Dedifferentiated amniotic fluid mesenchymal stem cell (primary cell): Measurements from ENCODE around the gene AURKAIP1.

ENCODE experiments used
- DNase-seq: peaks from one replicate; pipeline ENCODE4 v3.0.0-alpha.2; 2016; ENCODE audit errors: extremely low spot score

Gene AURKAIP1

GRCh38 chr1:1333551-1334241, 41.3 kb downstream of the AURKAIP1 start:
- DNase-seq, result no peak

GRCh38 chr1:1332774-1333480, 42.1 kb downstream of the AURKAIP1 start:
- no peak for DNase-seq

DNA sequence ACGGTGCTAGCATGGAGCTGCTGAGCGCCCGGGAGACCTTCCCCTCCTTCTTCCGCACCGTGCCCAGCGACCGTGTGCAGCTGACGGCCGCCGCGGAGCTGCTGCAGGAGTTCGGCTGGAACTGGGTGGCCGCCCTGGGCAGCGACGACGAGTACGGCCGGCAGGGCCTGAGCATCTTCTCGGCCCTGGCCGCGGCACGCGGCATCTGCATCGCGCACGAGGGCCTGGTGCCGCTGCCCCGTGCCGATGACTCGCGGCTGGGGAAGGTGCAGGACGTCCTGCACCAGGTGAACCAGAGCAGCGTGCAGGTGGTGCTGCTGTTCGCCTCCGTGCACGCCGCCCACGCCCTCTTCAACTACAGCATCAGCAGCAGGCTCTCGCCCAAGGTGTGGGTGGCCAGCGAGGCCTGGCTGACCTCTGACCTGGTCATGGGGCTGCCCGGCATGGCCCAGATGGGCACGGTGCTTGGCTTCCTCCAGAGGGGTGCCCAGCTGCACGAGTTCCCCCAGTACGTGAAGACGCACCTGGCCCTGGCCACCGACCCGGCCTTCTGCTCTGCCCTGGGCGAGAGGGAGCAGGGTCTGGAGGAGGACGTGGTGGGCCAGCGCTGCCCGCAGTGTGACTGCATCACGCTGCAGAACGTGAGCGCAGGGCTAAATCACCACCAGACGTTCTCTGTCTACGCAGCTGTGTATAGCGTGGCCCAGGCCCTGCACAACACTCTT, 42.8 kb downstream of the AURKAIP1 start:
- no peak for DNase-seq

DNA sequence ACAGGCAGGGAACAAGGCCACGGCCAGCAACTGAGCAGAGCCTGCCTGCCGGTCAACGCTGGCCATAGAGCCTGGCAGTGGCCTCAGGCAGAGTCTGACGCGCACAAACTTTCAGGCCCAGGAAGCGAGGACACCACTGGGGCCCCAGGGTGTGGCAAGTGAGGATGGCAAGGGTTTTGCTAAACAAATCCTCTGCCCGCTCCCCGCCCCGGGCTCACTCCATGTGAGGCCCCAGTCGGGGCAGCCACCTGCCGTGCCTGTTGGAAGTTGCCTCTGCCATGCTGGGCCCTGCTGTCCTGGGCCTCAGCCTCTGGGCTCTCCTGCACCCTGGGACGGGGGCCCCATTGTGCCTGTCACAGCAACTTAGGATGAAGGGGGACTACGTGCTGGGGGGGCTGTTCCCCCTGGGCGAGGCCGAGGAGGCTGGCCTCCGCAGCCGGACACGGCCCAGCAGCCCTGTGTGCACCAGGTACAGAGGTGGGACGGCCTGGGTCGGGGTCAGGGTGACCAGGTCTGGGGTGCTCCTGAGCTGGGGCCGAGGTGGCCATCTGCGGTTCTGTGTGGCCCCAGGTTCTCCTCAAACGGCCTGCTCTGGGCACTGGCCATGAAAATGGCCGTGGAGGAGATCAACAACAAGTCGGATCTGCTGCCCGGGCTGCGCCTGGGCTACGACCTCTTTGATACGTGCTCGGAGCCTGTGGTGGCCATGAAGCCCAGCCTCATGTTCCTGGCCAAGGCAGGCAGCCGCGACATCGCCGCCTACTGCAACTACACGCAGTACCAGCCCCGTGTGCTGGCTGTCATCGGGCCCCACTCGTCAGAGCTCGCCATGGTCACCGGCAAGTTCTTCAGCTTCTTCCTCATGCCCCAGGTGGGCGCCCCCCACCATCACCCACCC, 43.7 kb downstream of the AURKAIP1 start, which contains the start of gene TAS1R3:
TSS of gene TAS1R3 (plus strand) at position 213 of the 898 bp plus-strand sequence. CDS start at position 279, 66 bp downstream.
- no peak for DNase-seq

DNA sequence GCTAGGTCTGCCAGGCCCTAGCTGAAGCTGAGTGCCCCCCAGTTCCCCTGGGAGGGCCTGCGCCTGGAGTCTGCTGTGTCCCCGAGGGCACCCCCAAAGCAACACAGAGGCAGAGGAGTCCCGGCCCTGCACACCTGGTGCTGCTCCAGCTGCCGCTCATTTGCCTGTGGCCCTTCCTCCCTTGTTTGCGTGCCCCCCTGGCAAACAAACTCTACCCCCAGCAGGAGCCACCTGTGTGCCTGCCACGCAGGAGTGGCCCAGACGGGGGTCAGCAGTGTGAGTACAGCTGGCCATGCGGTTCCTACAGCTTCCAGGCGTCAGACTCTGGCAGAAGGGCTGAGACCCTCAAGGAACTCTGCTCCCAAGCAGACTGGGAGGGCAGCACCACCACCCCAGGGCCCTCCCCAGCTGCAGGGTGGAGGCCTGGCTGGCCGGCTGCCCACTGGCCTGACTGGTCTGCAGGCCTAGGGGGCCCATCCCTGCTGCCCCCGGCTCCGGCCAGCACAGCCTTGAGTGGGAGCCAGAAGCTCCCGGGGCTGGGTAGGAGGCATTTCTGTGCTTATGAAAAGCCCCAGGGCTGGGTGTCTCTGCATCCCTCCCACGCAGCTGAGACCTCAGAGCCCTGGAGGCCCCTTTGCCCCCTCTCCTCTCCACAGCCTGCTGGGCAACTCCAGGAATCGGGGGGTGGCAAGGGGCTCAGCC, 44.5 kb downstream of the AURKAIP1 start:
- peak; percentile 22 for DNase-seq

- DNase-seq, result no peak
These were observed 45.5 kb downstream of the AURKAIP1 start for GRCh38 chr1:1329304-1330210.

GRCh38 chr1:1328254-1328653, 46.8 kb downstream of the AURKAIP1 start:
- DNase-seq, result no peak

DNA sequence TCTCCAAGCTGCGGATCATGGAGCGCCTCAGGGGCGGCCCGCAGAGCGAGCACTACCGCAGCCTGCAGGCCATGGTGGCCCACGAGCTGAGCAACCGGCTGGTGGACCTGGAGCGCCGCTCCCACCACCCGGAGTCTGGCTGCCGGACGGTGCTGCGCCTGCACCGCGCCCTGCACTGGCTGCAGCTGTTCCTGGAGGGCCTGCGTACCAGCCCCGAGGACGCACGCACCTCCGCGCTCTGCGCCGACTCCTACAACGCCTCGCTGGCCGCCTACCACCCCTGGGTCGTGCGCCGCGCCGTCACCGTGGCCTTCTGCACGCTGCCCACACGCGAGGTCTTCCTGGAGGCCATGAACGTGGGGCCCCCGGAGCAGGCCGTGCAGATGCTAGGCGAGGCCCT, 47.7 kb downstream of the AURKAIP1 start:
- DNase-seq, result no peak

- DNase-seq, result no peak
These were observed 48.9 kb downstream of the AURKAIP1 start for GRCh38 chr1:1326075-1326605.

- no peak for DNase-seq
These were observed 49.5 kb downstream of the AURKAIP1 start for GRCh38 chr1:1325288-1326074.

GRCh38 chr1:1324524-1325287, 50.3 kb downstream of the AURKAIP1 start, which contains the start of the genes CPTP and INTS11:
TSS of gene CPTP (plus strand) at chr1:1324802. CDS start at chr1:1326911, 2,109 bp downstream.
TSS of gene INTS11 (minus strand) at chr1:1324660. CDS start at chr1:1324608, 52 bp downstream.
- peak; percentile 85 for DNase-seq

GRCh38 chr1:1324084-1324523, 50.9 kb downstream of the AURKAIP1 start:
- no peak for DNase-seq
